Liver (tissue), 9 donors: ENCODE data around the gene ZNF503. TPM values are rescaled to one million over a fixed set of nuclear protein-coding genes. Genes with fewer than 3 reads are reported as not detected.
A peak's percentile ranks its signal among the peaks of the same experiment; 100 is the strongest.

Source experiments
- DNase-seq: peaks from one replicate; pipeline ENCODE4 v3.0.0-alpha.2; 2017; ENCODE audit warnings: low spot score
- H3K27ac ChIP-seq, 2 donors: one replicate each; pipeline ENCODE4 v1.7.0; 2013; ENCODE audit warnings: inconsistent platforms in 2 of 2, low read length in 2 of 2, control low read depth in 1 of 2, low read depth in 1 of 2, mild to moderate bottlenecking in 1 of 2
- H3K27me3 ChIP-seq, 4 donors: one replicate each; pipeline versions ENCODE4 v1.6.1 to v1.7.0; 2013; ENCODE audit warnings: low read length in 3 of 4, inconsistent platforms in 1 of 4, mild to moderate bottlenecking in 1 of 4, moderate library complexity in 1 of 4; ENCODE audit not compliant: control insufficient read depth in 4 of 4, insufficient read depth in 4 of 4
- H3K36me3 ChIP-seq, 4 donors: one replicate each; pipeline versions ENCODE4 v1.6.1 to v1.7.0; 2013; ENCODE audit warnings: low read length in 3 of 4, mild to moderate bottlenecking in 3 of 4, low read depth in 1 of 4, moderate library complexity in 1 of 4; ENCODE audit not compliant: control insufficient read depth in 4 of 4, insufficient read depth in 3 of 4
- H3K4me1 ChIP-seq, 4 donors: one replicate each; pipeline versions ENCODE4 v1.6.1 to v1.7.0; 2013; ENCODE audit warnings: low read length in 3 of 4, mild to moderate bottlenecking in 3 of 4, moderate library complexity in 1 of 4; ENCODE audit not compliant: control insufficient read depth in 4 of 4, insufficient read depth in 4 of 4
- H3K4me3 ChIP-seq, 3 donors: one replicate each; pipeline versions ENCODE4 v1.6.1 to v1.7.0; 2013; ENCODE audit warnings: low read length in 3 of 3, control low read depth in 1 of 3, low read depth in 1 of 3, mild to moderate bottlenecking in 1 of 3
- H3K9ac ChIP-seq, 2 donors: one replicate each; pipeline ENCODE4 v1.7.0; 2013; ENCODE audit warnings: low read length in 2 of 2, mild to moderate bottlenecking in 2 of 2, moderate library complexity in 2 of 2, control low read depth in 1 of 2, low read depth in 1 of 2
- H3K9me3 ChIP-seq, 4 donors: one replicate each; pipeline versions ENCODE4 v1.6.1 to v1.7.0; 2013; ENCODE audit warnings: low read length in 3 of 4; ENCODE audit not compliant: control insufficient read depth in 4 of 4
- ATF3 ChIP-seq: IDR thresholded peaks from 2 replicates; pipeline ENCODE4 v1.6.1; 2016; ENCODE audit warnings: antibody characterized with exemption
- CTCF ChIP-seq: fragments of 150-350 bp; IDR thresholded peaks from 2 replicates; pipeline ENCODE4 v1.5.1; 2017; ENCODE audit warnings: improper control_type of control experiment, low read depth, low read length; ENCODE audit not compliant: missing input control
- EGR1 ChIP-seq, 2 donors: IDR thresholded peaks; 2 replicates each; pipeline ENCODE4 v1.6.1; 2016 to 2018; ENCODE audit warnings: antibody characterized with exemption in 2 of 2, low read depth in 2 of 2
- FOXA1 ChIP-seq: IDR thresholded peaks from 2 replicates; pipeline ENCODE4 v1.6.1; 2016; ENCODE audit warnings: antibody characterized with exemption
- FOXA2 ChIP-seq: IDR thresholded peaks from 2 replicates; pipeline ENCODE4 v1.6.1; 2016; ENCODE audit warnings: antibody characterized with exemption
- GABPA ChIP-seq, 2 donors: IDR thresholded peaks in 1 of 2; conservative IDR thresholded peaks in 1 of 2; 2 replicates each; pipeline ENCODE4 v1.6.1; 2016; ENCODE audit warnings: antibody characterized with exemption in 2 of 2, mild to moderate bottlenecking in 1 of 2, moderate library complexity in 1 of 2
- HNF4A ChIP-seq, 2 donors: conservative IDR thresholded peaks; 2 replicates each; pipeline ENCODE4 v1.6.1; 2016; ENCODE audit warnings: antibody characterized with exemption in 2 of 2, mild to moderate bottlenecking in 2 of 2
- HNF4G ChIP-seq: IDR thresholded peaks from 2 replicates; pipeline ENCODE4 v1.6.1; 2016; ENCODE audit warnings: antibody characterized with exemption
- JUND ChIP-seq, 2 donors: IDR thresholded peaks; 2 replicates each; pipeline ENCODE4 v1.6.1; 2016; ENCODE audit warnings: antibody characterized with exemption in 2 of 2
- NR2F2 ChIP-seq: IDR thresholded peaks from 2 replicates; pipeline ENCODE4 v1.6.1; 2016; ENCODE audit warnings: antibody characterized with exemption
- RAD21 ChIP-seq, 2 donors: IDR thresholded peaks; 2 replicates each; pipeline ENCODE4 v1.6.1; 2016; ENCODE audit warnings: antibody characterized with exemption in 2 of 2, mild to moderate bottlenecking in 2 of 2
- RXRA ChIP-seq, 2 donors: IDR thresholded peaks; 2 replicates each; pipeline ENCODE4 v1.6.1; 2017 to 2018; ENCODE audit warnings: antibody characterized with exemption in 2 of 2, mild to moderate bottlenecking in 1 of 2
- SP1 ChIP-seq: IDR thresholded peaks from 2 replicates; pipeline ENCODE4 v1.6.1; 2018; ENCODE audit warnings: antibody characterized with exemption, mild to moderate bottlenecking
- TAF1 ChIP-seq: conservative IDR thresholded peaks from 2 replicates; pipeline ENCODE4 v1.6.1; 2016; ENCODE audit warnings: antibody characterized with exemption, mild to moderate bottlenecking
- YY1 ChIP-seq: IDR thresholded peaks from 2 replicates; pipeline ENCODE4 v1.6.1; 2016; ENCODE audit warnings: antibody characterized with exemption, mild to moderate bottlenecking
- ZBTB33 ChIP-seq: IDR thresholded peaks from 2 replicates; pipeline ENCODE4 v1.6.1; 2016; ENCODE audit warnings: antibody characterized with exemption
- WGBS: extraction: QIAGEN DNeasy Blood & Tissue Kit; methylation state at CpG from one replicate; pipeline ENCODE4 v1.1.7; 2013; 5-methylcytosine and 5-hydroxymethylcytosine counted together
- polyA plus RNA-seq, 2 donors: library from polyadenylated mRNA; stranded (reverse) in 1 of 2; unstranded in 1 of 2; fragments of 200-250 nt in 1 of 2; fragments of >200 nt in 1 of 2; fragmentation: Nextera tagmentation in 1 of 2; extraction: Ambion mirVana in 1 of 2; gene quantifications; one replicate each; pipeline versions ENCODE4 v1.2.1 to v1.2.3, GENCODE V29; 2013 to 2015
- total RNA-seq, 2 donors: library from RNA; depleted of rRNA; stranded (reverse); fragments of >200 nt; gene quantifications; one replicate each; pipeline ENCODE4 v1.2.3, GENCODE V29; 2014
- TF ChIP-seq, protein P1 (sequence below): IDR thresholded peaks from 2 replicates; pipeline ENCODE4 v1.6.1; 2016; ENCODE audit warnings: antibody characterized with exemption, mild to moderate bottlenecking
- TF ChIP-seq, protein P2 (sequence below): IDR thresholded peaks from 2 replicates; pipeline ENCODE4 v1.6.1; 2016; ENCODE audit warnings: antibody characterized with exemption
- donor health status: healthy.
- donor health status: healthy.
- donor health status: healthy.
- donor health status: healthy.
- donor health status: healthy.

The ZNF503 gene
- total and polyA plus RNA-seq, 4 donors: 1.6 to 5.2 (median 2.0) TPM

DNA sequence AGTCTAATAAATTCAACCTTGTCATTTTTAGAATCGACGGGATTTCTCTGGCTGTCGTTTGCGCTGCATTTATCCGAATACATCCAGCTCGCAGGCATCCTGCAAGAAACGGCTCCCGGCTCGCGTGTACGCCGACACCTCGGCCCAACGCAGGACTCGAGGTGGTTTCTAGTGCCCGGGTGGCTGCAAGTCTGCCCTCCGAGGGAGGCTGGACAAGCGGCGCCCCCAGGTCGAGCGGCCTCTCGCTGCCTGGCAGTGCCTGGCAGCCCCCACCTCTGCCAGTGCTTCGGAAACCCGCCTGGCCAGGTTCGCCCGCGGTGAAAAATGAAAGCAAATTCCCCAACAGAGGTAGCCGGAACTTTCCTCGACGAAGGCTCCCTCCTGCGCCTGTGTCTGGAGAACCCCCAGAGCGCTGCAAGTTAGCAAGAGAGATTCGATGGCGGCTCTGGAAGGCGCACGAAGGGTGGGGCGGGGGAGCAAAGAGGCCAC lies 5.7 kb upstream of the ZNF503 start:
- DNase-seq: no peak
- Histone ChIP-seq H3K36me3 (no peaks in the 10 kb centered on the region), H3K4me1 (peaks cover 5 to 33% (median 12%) of the 10 kb centered on the region in 4 donors), H3K4me3 (peak overlapping the region in 1 of 3 donors; percentile 87), H3K27ac (no peak overlapping the region), H3K9me3 (no peaks in the 10 kb centered on the region), H3K27me3 (no peaks in the 10 kb centered on the region), H3K9ac (no peak overlapping the region)
- TF ChIP-seq FOXA1 (no peak), ZBTB33 (no peak), HNF4A (conservative IDR thresholded peaks at IDR 0.05) (no peak), RAD21 (IDR thresholded peaks at IDR 0.05) (no peak), RXRA (IDR thresholded peaks at IDR 0.05) (no peak), EGR1 (IDR thresholded peaks at IDR 0.05; ENCODE audit: low read depth in 2 of 2) (no peak), ATF3 (no peak), JUND (IDR thresholded peaks at IDR 0.05) (no peak), HNF4G (no peak), GABPA (IDR thresholded peaks at IDR 0.05 in 1 of 2, conservative IDR thresholded peaks at IDR 0.05 in 1 of 2) (no peak), FOXA2 (no peak), CTCF (no peak), NR2F2 (no peak), SP1 (no peak), YY1 (no peak), TAF1 (no peak)
- TF ChIP-seq, protein P1, sequence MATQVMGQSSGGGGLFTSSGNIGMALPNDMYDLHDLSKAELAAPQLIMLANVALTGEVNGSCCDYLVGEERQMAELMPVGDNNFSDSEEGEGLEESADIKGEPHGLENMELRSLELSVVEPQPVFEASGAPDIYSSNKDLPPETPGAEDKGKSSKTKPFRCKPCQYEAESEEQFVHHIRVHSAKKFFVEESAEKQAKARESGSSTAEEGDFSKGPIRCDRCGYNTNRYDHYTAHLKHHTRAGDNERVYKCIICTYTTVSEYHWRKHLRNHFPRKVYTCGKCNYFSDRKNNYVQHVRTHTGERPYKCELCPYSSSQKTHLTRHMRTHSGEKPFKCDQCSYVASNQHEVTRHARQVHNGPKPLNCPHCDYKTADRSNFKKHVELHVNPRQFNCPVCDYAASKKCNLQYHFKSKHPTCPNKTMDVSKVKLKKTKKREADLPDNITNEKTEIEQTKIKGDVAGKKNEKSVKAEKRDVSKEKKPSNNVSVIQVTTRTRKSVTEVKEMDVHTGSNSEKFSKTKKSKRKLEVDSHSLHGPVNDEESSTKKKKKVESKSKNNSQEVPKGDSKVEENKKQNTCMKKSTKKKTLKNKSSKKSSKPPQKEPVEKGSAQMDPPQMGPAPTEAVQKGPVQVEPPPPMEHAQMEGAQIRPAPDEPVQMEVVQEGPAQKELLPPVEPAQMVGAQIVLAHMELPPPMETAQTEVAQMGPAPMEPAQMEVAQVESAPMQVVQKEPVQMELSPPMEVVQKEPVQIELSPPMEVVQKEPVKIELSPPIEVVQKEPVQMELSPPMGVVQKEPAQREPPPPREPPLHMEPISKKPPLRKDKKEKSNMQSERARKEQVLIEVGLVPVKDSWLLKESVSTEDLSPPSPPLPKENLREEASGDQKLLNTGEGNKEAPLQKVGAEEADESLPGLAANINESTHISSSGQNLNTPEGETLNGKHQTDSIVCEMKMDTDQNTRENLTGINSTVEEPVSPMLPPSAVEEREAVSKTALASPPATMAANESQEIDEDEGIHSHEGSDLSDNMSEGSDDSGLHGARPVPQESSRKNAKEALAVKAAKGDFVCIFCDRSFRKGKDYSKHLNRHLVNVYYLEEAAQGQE: no peak
- TF ChIP-seq, protein P2, sequence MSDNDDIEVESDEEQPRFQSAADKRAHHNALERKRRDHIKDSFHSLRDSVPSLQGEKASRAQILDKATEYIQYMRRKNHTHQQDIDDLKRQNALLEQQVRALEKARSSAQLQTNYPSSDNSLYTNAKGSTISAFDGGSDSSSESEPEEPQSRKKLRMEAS: no peak
- WGBS: 75% methylated on average over 37 of the region's 37 CpGs
